HG02885 (cell line): ENCODE data around the gene MAP3K10.

ENCODE experiments used
- ATAC-seq: cut with Tn5 transposase; IDR thresholded peaks from one replicate; pipeline ENCODE4 v1.9.1; 2021; ENCODE audit warnings: mild to moderate bottlenecking; ENCODE audit not compliant: unreplicated experiment, poor library complexity

The MAP3K10 gene

GRCh38 chr19:40245506-40246128 is 54.4 kb downstream of the MAP3K10 start:
- ATAC-seq: no peak

DNA sequence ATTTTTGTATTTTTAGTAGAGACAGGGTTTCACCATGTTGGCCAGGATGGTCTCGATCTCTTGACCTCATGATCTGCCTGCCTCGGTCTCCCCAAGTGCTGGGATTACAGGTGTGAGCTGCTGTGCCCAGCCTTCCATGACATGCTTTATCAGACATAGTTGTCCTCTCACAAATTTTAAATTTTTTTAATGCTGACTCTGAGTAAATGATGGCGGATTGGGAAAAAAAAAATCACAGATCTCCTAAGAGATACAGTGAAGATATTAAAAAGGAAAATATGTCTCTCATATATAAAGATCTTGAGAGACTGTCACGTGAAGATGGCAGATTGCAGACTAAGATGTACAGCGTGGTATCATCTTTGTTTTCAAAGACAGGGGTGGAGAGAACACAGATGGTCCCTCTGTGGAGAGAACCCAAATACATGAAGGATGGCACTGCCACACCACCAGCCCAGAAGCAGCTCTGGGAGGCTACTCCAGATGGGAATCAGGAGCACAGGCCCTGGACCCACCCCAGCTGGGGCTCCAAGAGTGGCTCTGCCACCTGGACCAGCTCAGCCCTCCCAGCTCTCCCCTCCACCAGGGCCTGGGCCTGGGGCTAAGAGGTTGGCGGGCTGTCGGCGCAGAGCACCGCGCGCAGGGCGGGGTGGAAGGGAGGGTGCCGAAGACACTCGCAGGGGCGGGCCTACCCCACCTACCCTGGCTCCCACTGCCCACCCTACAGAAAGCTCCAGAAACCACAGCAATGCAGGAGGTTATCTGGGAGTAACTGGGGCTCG is 55.3 kb downstream of the MAP3K10 start:
- no peak for ATAC-seq

GRCh38 chr19:40247178-40247577 is 56.0 kb downstream of the MAP3K10 start:
- no peak for ATAC-seq

- ATAC-seq: no peak
Measured at GRCh38 chr19:40247735-40248262, 56.6 kb downstream of the MAP3K10 start.

DNA sequence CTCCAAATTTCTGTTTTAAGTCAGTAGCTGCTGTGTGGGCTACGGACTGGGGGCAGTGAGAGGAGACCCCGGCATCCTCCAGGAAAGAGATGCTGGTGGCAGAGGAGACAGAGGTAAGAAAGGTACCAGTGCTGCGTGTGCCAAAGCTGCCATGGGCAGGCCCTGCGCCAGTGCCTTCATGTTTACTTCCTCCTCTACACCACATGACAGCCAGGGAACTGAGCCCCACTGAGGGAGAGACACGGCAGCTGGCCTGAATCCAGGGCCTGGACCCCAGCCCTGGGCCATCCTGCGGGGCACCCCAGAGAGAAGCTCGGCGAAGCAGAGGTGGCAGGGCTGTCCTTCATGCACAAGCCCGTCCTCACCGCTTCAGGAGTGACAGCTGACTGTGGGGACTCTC is 58.0 kb downstream of the MAP3K10 start:
- no peak for ATAC-seq

DNA sequence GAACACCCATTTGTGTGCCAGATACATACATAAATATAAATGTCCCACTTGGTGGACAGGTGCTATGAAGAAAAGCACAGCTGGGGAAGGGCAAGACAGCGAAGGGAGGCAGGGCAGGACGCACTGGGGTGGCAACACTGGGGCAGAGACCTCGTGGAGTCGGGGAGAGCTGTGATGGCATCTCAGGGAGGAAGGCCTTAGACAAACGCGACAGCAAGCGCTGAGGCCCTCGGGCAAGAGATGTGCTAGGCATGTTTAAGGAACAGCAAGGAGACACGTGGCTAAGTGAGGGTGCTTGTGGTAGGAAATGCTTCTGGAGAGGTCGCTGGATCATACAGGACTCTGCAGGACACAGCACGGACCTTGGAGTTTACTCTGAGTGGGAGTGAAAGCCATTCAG is 58.6 kb downstream of the MAP3K10 start:
- ATAC-seq: no peak

GRCh38 chr19:40251244-40251643 is 60.0 kb downstream of the MAP3K10 start:
- ATAC-seq: no peak

- ATAC-seq: no peak
Measured at GRCh38 chr19:40251991-40252390, 60.8 kb downstream of the MAP3K10 start.

GRCh38 chr19:40252395-40252794 is 61.2 kb downstream of the MAP3K10 start:
- ATAC-seq: no peak

DNA sequence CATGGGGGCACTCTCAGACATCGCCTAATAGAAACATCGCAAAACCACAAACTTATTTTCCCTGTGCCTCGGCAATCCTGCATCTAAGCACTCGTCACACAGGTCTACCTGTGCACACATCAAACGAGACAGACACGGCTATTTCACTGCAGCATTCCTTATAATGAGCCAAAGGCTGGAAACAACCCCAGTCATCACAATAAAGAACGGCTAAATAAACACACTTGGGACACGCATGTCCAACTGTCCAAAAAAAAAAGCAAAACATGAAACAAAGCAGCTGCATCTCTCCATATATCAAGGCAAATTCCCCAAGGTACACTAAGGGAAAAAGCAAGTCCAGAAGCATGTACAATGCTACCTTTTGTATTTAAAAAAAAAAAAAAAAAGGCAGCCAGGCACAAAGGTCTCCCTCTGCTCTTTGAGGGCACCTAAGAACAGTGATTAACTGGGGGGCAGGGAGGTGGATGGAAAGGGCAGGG is 62.4 kb downstream of the MAP3K10 start:
- no peak for ATAC-seq

DNA sequence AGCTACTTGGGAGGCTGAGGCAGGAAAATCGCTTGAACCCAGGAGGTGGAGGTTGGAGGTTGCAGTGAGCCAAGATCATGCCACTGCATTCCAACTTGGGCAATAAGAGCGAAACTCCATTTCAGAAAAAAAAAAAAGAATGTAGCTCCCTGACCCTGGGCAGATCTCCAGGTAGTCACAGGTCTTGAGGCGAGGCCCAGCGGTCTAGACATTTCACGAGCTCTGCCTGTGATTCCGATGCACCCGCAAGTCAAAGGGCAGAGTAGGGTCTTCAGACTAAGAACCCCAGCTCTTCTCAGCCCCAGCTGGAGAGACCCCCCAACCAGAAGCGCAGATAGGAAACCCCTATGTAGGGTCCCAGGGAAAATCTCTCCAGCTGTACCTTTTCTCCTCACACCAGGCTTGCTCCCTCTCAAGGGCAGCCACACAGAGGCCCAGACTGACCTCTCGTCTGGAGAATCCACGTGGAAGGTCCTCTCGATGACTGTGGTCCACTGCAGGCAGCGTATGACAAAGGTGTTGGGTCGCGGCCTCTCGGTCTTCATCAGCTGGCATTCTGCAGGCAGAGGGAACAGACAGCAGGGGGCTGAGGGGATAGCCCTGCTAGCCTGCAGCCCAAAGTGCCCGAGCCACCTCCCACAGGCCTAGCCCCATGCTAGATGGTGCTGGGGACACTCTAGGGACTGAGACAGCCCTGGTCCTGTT is 63.6 kb downstream of the MAP3K10 start:
- no peak for ATAC-seq

- no peak for ATAC-seq
Measured at GRCh38 chr19:40255619-40256166, 64.5 kb downstream of the MAP3K10 start.

DNA sequence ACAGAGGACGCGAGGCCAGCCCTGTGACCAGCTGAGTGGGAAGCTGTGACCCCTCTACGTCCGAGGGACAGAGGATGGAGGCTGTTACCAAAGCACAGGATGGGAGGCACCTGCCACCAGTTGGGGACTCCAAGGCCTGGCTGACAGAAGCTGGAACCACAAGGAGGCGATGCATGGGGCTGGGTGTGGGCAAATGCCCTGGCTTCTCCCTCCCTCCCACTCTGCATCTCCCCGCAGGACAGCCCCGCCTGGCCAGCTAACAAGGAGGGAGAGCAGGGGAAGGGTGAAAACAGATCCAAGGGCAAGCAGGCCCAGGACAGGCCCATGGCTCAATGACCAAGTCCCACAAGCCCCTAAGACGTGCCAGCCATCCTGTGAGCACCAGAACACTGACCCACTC is 65.3 kb downstream of the MAP3K10 start:
- ATAC-seq: no peak

GRCh38 chr19:40257096-40257517 is 65.9 kb downstream of the MAP3K10 start:
- ATAC-seq: no peak

DNA sequence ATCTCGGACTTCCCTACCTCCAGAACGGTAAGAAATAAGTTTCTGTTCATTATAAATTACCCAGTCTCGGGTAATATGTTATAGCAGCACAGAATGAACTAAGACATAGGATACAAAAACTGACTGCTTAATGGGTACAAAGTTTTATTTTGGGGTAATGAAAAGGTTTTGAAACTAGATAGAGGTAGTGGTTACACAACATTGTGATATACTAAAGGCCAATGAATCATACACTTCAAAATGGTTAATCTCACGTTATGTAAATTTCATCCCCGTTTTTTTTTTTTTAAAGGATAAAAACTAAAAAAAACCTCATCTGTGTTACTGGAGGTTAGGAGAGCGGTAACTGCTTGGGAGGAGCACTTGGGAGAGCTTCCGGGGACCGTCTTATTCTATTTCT is 70.4 kb downstream of the MAP3K10 start:
- ATAC-seq: no peak

- ATAC-seq: no peak
Measured at GRCh38 chr19:40262422-40262821, 71.2 kb downstream of the MAP3K10 start.

- no peak for ATAC-seq
Measured at GRCh38 chr19:40263440-40264313, 72.5 kb downstream of the MAP3K10 start.

DNA sequence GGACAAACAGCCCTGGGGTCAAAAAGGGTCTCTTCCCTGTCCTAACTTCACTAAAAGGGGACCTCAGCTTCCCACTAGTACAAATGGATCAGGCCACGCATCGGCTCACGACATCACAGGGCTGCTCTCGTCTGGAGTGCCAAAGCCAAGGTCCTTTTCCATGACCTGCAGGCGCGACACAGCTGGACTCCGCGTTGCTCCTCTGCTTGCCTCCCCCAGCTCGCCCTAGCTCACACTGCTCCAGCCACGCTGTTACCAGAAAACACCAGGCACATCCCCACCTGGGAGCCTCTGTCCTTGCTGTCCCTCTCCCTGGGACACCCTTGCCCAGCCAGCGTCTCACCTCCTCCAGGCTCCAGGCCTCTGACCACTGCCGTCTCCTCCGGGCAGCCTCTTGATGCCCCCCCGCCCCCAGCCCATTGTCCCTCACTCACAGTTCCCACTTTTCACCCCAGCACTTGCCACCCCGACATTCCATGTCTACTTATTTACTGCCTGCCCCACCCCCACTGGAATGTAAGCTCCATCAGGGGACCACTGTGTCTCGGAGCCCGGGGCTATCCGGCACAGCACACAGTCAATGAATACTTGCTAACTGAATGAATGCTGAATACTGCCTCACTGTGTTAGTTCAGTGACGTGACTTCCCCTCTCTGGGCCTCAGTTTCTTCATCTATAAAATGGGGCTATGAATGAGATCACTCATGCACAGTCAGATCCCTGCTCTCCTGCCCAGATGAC is 73.3 kb downstream of the MAP3K10 start:
- ATAC-seq: no peak
